HEK293 (cell line): ENCODE results near the gene NUB1.

Source experiments
- CTCF ChIA-PET: fragments of 350-600 bp; formaldehyde crosslinking; extraction: SDS; loops from one replicate; lab custom pipeline; 2021; ENCODE audit warnings: antibody characterized with exemption; lab: Yijun Ruan, JAX
- POLR2A ChIA-PET: fragments of 300-600 bp; formaldehyde crosslinking; extraction: SDS; loops from one replicate; lab custom pipeline; 2020; ENCODE audit warnings: antibody characterized with exemption, inconsistent platforms; lab: Yijun Ruan, JAX
- H3K27ac ChIP-seq: fragments of 200-500 bp; sonication (Bioruptor generic); 2 replicates; pipeline ENCODE4 v1.5.1; 2014; ENCODE audit warnings: low read depth, low read length, control low read depth, inconsistent platforms; ENCODE audit errors: extremely low read depth
- H3K36me3 ChIP-seq, 2 experiments: fragments of 200-500 bp in 1 of 2; sonication (Bioruptor generic) in 1 of 2; 1 replicate in 1 of 2; 2 replicates in 1 of 2; pipeline ENCODE4 v1.5.1; 2014 to 2017; ENCODE audit warnings: inconsistent platforms in 2 of 2, low read length in 2 of 2; ENCODE audit not compliant: control insufficient read depth in 2 of 2, insufficient read depth in 1 of 2
- H3K4me1 ChIP-seq: fragments of 200-500 bp; sonication (Bioruptor generic); 2 replicates; pipeline ENCODE4 v1.5.1; 2014; ENCODE audit warnings: mild to moderate bottlenecking, low read length, inconsistent platforms; ENCODE audit not compliant: control insufficient read depth, insufficient read depth
- H3K4me3 ChIP-seq: 2 replicates; pipeline ENCODE4 v1.5.1; 2011; ENCODE audit warnings: low read depth, mild to moderate bottlenecking, control low read depth, low read length, moderate library complexity
- H3K9me3 ChIP-seq: fragments of 200-500 bp; sonication (Bioruptor generic); 2 replicates; pipeline ENCODE4 v1.5.1; 2014; ENCODE audit warnings: low read depth, low read length, inconsistent platforms; ENCODE audit not compliant: control insufficient read depth, insufficient read depth
- BCL6B ChIP-seq: fragments of 450-650 bp; formaldehyde crosslinking; IDR thresholded peaks from 2 replicates; pipeline ENCODE4 v1.5.1; 2017; ENCODE audit warnings: missing biosample characterization, missing genetic modification characterization
- HOXA7 ChIP-seq: sonication (generic); formaldehyde crosslinking; IDR thresholded peaks from 2 replicates; pipeline ENCODE4 v1.8.1; 2022; ENCODE audit warnings: missing genetic modification reagents, borderline replicate concordance
- KLF7 ChIP-seq: fragments of 450-650 bp; formaldehyde crosslinking; IDR thresholded peaks from 2 replicates; pipeline ENCODE4 v1.5.1; 2016; ENCODE audit warnings: missing biosample characterization, missing genetic modification characterization, borderline replicate concordance
- KLF8 ChIP-seq: fragments of 450-650 bp; formaldehyde crosslinking; IDR thresholded peaks from 2 replicates; pipeline ENCODE4 v1.5.1; 2016; ENCODE audit warnings: missing biosample characterization, missing genetic modification characterization
- SCRT2 ChIP-seq: fragments of 450-650 bp; formaldehyde crosslinking; IDR thresholded peaks from 2 replicates; pipeline ENCODE4 v1.5.1; 2016; ENCODE audit warnings: missing biosample characterization, missing genetic modification characterization
- SP7 ChIP-seq: fragments of 450-650 bp; formaldehyde crosslinking; IDR thresholded peaks from 2 replicates; pipeline ENCODE4 v1.5.1; 2016; ENCODE audit warnings: missing biosample characterization, missing genetic modification characterization
- ZBTB26 ChIP-seq: fragments of 450-650 bp; formaldehyde crosslinking; optimal IDR thresholded peaks from 2 replicates; pipeline ENCODE3; 2016; ENCODE audit warnings: missing biosample characterization, mild to moderate bottlenecking, missing genetic modification characterization
- ZBTB8A ChIP-seq: fragments of 450-650 bp; formaldehyde crosslinking; IDR thresholded peaks from 2 replicates; pipeline ENCODE4 v1.5.1; 2016; ENCODE audit warnings: missing biosample characterization, missing genetic modification characterization
- ZEB2 ChIP-seq: fragments of 450-650 bp; formaldehyde crosslinking; IDR thresholded peaks from 2 replicates; pipeline ENCODE4 v1.5.1; 2016; ENCODE audit warnings: missing biosample characterization, missing genetic modification characterization
- ZNF148 ChIP-seq: fragments of 450-650 bp; formaldehyde crosslinking; IDR thresholded peaks from 2 replicates; pipeline ENCODE4 v1.5.0; 2017; ENCODE audit warnings: missing biosample characterization, missing genetic modification characterization, borderline replicate concordance
- ZNF175 ChIP-seq: fragments of 450-650 bp; formaldehyde crosslinking; IDR thresholded peaks from 2 replicates; pipeline ENCODE4 v1.5.1; 2016; ENCODE audit warnings: missing biosample characterization, missing genetic modification characterization
- ZNF2 ChIP-seq: fragments of 450-650 bp; formaldehyde crosslinking; IDR thresholded peaks from 2 replicates; pipeline ENCODE4 v1.5.1; 2016; ENCODE audit warnings: missing biosample characterization, missing genetic modification characterization
- ZNF202 ChIP-seq: fragments of 450-650 bp; formaldehyde crosslinking; IDR thresholded peaks from 2 replicates; pipeline ENCODE4 v1.5.1; 2016; ENCODE audit warnings: missing biosample characterization, missing genetic modification characterization, borderline replicate concordance
- ZNF473 ChIP-seq: fragments of 450-650 bp; formaldehyde crosslinking; IDR thresholded peaks from 2 replicates; pipeline ENCODE4 v1.5.1; 2017; ENCODE audit warnings: missing biosample characterization, missing genetic modification characterization
- ZNF645 ChIP-seq: fragments of 450-650 bp; formaldehyde crosslinking; IDR thresholded peaks from 2 replicates; pipeline ENCODE4; 2016; ENCODE audit warnings: missing biosample characterization, missing genetic modification characterization
- ZSCAN30 ChIP-seq: fragments of 450-650 bp; IDR thresholded peaks from 2 replicates; pipeline ENCODE4 v1.5.1; 2018; ENCODE audit warnings: missing biosample characterization, mild to moderate bottlenecking, missing genetic modification characterization, moderate library complexity

Gene NUB1

GRCh38 chr7:151381348-151382078, 39.9 kb downstream of the NUB1 start:
- ChIA-PET CTCF (interaction anchor here (0.7 kb wide), 1 partner anchor 11 kb away, joined by 3 read pairs; no protein-coding TSS in a partner anchor), POLR2A (no interaction called here)
- H3K4me3 ChIP-seq = no peak overlapping the region
- TF ChIP-seq ZNF202 (tag by site-specific recombination) (no peak), KLF8 (peak; percentile 12; the same call in 1 of the 2 replicates), KLF7 (no peak), ZNF645 (tag by site-specific recombination) (no peak), ZNF473 (no peak), ZBTB8A (peak; percentile 54)
- no peaks in the 10 kb centered on the region for H3K9me3 ChIP-seq
- H3K4me1 ChIP-seq = no peaks in the 10 kb centered on the region
- peaks cover 0 to 33% of the 10 kb centered on the region in 2 experiments; a peak in 1 of 3 replicates for H3K36me3 ChIP-seq
- H3K27ac ChIP-seq = no peak overlapping the region

- POLR2A ChIA-PET = no interaction called here
These were observed 40.7 kb downstream of the NUB1 start for GRCh38 chr7:151382079-151382885.

More at GRCh38 chr7:151382079-151382885, 40.7 kb downstream of the NUB1 start:
- CTCF ChIA-PET = no interaction called here
- Histone ChIP-seq H3K27ac (no peak overlapping the region), H3K4me3 (no peak overlapping the region), H3K9me3 (no peaks in the 10 kb centered on the region), H3K36me3 (peaks cover 0 to 25% of the 10 kb centered on the region in 2 experiments; a peak in 1 of 3 replicates), H3K4me1 (no peaks in the 10 kb centered on the region)
- no peak for TF ChIP-seq KLF7
- no peak for TF ChIP-seq ZSCAN30 (tag by site-specific recombination)
- TF ChIP-seq ZBTB26 (tag by site-specific recombination) = no peak
- no peak for TF ChIP-seq ZEB2 (tag by site-specific recombination)
- no peak for TF ChIP-seq ZNF2
- TF ChIP-seq BCL6B (tag by site-specific recombination) = no peak
- no peak for TF ChIP-seq SCRT2
- TF ChIP-seq HOXA7 (CRISPR knock-in tag) = no peak
- no peak for TF ChIP-seq ZBTB8A
- no peak for TF ChIP-seq ZNF148 (tag by site-specific recombination)
- no peak for TF ChIP-seq SP7 (tag by site-specific recombination)
- no peak for TF ChIP-seq ZNF175 (tag by site-specific recombination)
